SU-DHL-6 (cell line): Measurements from ENCODE around the gene GRM5.
A peak's percentile ranks its signal among the peaks of the same experiment; 100 is the strongest.

ENCODE experiments used
- H2AFZ ChIP-seq: fragments of 200-600 bp; sonication (generic); 2 replicates; pipeline ENCODE4 v1.6.1; 2014; ENCODE audit warnings: low read depth, mild to moderate bottlenecking, moderate library complexity, mixed read lengths, antibody characterized with exemption, low read length; ENCODE audit not compliant: severe bottlenecking
- H3F3A ChIP-seq: fragments of 200-600 bp; shearing (Covaris generic); 2 replicates; pipeline ENCODE4 v1.6.0; 2016; ENCODE audit warnings: antibody characterized with exemption, mild to moderate bottlenecking; ENCODE audit not compliant: insufficient read depth
- H3K27ac ChIP-seq: fragments of 200-600 bp; sonication (generic); 2 replicates; pipeline ENCODE4 v1.5.1; 2016; ENCODE audit warnings: low read depth, mild to moderate bottlenecking, low read length, moderate library complexity, mixed read lengths
- H3K27me3 ChIP-seq: fragments of 200-600 bp; sonication (generic), shearing (Covaris generic); 2 replicates; pipeline ENCODE4 v1.6.0; 2014; ENCODE audit warnings: mild to moderate bottlenecking, low read length
- H3K36me3 ChIP-seq: fragments of 200-600 bp; sonication (generic); 2 replicates; pipeline ENCODE4 v1.6.1; 2014; ENCODE audit warnings: mild to moderate bottlenecking, low read length, mixed read lengths
- H3K4me2 ChIP-seq: fragments of 300-600, 200-600 bp; shearing (Covaris generic), sonication (generic); 2 replicates; pipeline ENCODE4 v1.6.0; 2014; ENCODE audit warnings: low read length, low read depth, mild to moderate bottlenecking; ENCODE audit not compliant: poor library complexity, severe bottlenecking
- H3K4me3 ChIP-seq: fragments of 200-600 bp; sonication (generic); 2 replicates; pipeline ENCODE4 v1.5.1; 2014; ENCODE audit warnings: antibody characterized with exemption, low read length, mild to moderate bottlenecking, mixed read lengths; ENCODE audit not compliant: insufficient read depth, poor library complexity, severe bottlenecking
- H3K79me2 ChIP-seq: fragments of 200-600 bp; sonication (generic); 2 replicates; pipeline ENCODE4 v1.6.1; 2014; ENCODE audit warnings: mild to moderate bottlenecking, low read length, moderate library complexity; ENCODE audit not compliant: insufficient read depth
- H3K9ac ChIP-seq: fragments of 200-600 bp; sonication (generic); 2 replicates; pipeline ENCODE4 v1.7.0; 2014; ENCODE audit warnings: mild to moderate bottlenecking, low read length
- H3K9me2 ChIP-seq: fragments of 200-600 bp; sonication (generic); replicated peaks from 2 replicates; pipeline ENCODE4 v1.6.1; 2014; ENCODE audit warnings: low read length; ENCODE audit not compliant: insufficient read depth
- H3K9me3 ChIP-seq: fragments of 200-600 bp; sonication (generic); 2 replicates; pipeline ENCODE4 v1.6.1; 2014; ENCODE audit warnings: low read length, mixed read lengths; ENCODE audit not compliant: insufficient read depth
- H4K20me1 ChIP-seq: fragments of 200-600 bp; sonication (generic); 2 replicates; pipeline ENCODE4 v1.6.1; 2014; ENCODE audit warnings: low read depth, mild to moderate bottlenecking, antibody characterized with exemption, low read length, moderate library complexity, mixed read lengths
- EZH2phosphoT487 ChIP-seq: fragments of 200-600 bp; sonication (generic), shearing (Covaris generic); conservative IDR thresholded peaks from 2 replicates; pipeline ENCODE4 v1.6.1; 2018; ENCODE audit warnings: mild to moderate bottlenecking, antibody characterized with exemption, low read length, moderate library complexity, mixed read lengths
- TF ChIP-seq, protein P1 (sequence below): fragments of 200-600 bp; sonication (generic); IDR thresholded peaks from one replicate; pipeline ENCODE4 v1.5.1; 2017; ENCODE audit warnings: antibody characterized with exemption, mild to moderate bottlenecking, low read length, moderate library complexity; ENCODE audit not compliant: insufficient read depth, poor library complexity, severe bottlenecking

GRM5 gene

DNA sequence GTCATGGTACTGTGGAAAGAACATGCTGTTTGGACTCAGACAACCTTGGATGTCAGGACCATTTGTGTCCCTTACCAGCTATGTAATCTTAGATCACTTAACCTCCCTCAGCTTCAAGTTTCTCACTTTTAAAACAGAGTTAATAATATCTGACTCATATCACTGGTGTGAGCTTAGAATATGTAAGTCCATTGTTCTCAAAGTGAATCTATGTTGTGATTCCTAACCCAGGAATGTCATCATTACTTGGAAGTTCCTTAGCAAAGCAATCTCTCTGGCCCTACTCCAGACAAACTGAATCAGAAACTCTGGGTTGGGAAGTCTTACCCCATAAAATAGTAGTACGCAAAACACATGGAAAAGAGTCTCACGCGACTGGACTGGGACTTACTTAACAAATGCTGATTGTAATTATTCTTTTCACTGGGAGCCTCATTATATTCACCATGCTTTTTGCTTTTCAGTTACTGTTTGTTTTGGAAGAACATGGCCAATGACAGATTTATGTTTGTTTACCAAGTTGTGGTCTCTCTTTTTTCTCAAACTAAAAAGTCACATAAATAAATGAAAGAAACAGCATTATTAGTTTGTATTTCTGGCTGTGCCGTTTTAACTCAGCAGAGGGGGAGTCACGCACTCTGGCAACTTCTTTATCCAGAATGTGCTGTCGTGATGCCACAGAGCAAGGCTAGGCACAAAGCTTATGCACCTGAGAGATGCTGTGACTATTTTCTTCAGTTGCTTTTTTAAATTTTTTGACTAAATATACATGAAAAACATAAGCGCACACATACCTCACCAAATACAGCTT lies 510.6 kb downstream of the GRM5 start:
- Histone ChIP-seq H3K9ac (no peak overlapping the region), H3K27me3 (no peaks in the 10 kb centered on the region), H3F3A (no peaks in the 10 kb centered on the region), H3K27ac (no peak overlapping the region), H2AFZ (no peak overlapping the region), H3K36me3 (no peaks in the 10 kb centered on the region), H3K9me2 (no peaks in the 10 kb centered on the region), H4K20me1 (no peaks in the 10 kb centered on the region), H3K4me2 (no peak overlapping the region), H3K9me3 (no peaks in the 10 kb centered on the region), H3K4me3 (no peak overlapping the region), H3K79me2 (no peaks in the 10 kb centered on the region)
- TF ChIP-seq EZH2phosphoT487: no peak
- TF ChIP-seq, protein P1, sequence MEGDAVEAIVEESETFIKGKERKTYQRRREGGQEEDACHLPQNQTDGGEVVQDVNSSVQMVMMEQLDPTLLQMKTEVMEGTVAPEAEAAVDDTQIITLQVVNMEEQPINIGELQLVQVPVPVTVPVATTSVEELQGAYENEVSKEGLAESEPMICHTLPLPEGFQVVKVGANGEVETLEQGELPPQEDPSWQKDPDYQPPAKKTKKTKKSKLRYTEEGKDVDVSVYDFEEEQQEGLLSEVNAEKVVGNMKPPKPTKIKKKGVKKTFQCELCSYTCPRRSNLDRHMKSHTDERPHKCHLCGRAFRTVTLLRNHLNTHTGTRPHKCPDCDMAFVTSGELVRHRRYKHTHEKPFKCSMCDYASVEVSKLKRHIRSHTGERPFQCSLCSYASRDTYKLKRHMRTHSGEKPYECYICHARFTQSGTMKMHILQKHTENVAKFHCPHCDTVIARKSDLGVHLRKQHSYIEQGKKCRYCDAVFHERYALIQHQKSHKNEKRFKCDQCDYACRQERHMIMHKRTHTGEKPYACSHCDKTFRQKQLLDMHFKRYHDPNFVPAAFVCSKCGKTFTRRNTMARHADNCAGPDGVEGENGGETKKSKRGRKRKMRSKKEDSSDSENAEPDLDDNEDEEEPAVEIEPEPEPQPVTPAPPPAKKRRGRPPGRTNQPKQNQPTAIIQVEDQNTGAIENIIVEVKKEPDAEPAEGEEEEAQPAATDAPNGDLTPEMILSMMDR: no peak

DNA sequence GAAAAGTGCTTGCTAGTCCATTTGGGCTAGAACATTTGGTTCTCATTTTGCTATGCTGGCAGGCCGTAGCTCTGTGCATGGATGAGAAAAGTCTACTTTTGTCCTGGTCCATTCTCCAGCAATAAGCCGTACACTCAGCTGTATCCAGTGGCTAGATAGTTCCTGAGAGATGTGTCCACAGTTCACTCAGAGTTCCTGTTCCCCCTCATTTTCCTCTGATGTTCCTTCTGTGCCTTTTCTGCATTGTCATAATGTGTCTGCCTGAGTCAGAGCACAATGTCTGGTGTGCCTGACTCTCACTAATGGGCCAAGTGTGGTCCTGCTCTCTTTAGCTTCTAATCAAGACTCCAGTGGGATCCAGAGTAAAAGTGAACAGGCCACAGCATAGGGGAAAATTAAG lies 512.6 kb downstream of the GRM5 start:
- no peak overlapping the region for H3K4me2 ChIP-seq
- TF ChIP-seq, protein P1: no peak
- no peak for TF ChIP-seq EZH2phosphoT487

DNA sequence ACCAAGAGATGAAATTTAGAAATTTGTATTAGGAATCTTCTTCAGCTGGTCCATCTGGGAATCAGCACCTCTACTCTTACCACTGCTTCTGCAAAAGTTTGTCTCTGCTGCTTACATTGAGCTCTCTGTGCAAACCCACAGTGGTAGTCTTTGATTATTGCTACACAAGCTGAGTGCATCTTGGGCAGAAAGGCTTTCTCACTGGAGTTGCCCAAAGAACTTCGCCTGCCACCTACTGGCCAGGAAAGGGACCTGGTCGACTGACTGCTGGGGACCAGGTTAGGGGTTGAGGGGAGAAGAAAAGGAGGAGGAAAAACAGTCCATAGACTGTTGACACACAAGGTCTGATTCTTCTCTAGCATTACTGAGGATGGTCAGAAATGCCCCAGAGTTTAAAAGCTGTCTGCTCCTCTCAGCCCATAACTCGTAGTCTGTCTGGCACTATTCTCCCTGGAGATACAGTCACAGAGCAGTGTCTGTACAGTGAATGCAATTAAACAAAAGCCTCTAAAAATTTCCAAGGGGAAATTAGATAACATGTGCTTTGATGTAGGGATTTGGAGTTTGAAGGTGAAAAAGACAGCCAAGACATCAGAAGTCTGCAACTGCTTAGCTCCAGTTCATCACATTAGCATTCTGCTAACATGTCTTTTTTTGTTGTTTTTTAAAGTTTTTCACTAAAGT lies 513.3 kb downstream of the GRM5 start:
- H2AFZ ChIP-seq: no peak overlapping the region

More for the DNA sequence above, 512.6 kb downstream of the GRM5 start:
- H3K9me3 ChIP-seq: no peaks in the 10 kb centered on the region
- H3K79me2 ChIP-seq: no peaks in the 10 kb centered on the region
- H3F3A ChIP-seq: no peaks in the 10 kb centered on the region
- no peak overlapping the region for H3K27ac ChIP-seq
- no peak overlapping the region for H2AFZ ChIP-seq
- no peak overlapping the region for H3K9ac ChIP-seq
- H4K20me1 ChIP-seq: no peaks in the 10 kb centered on the region
- H3K4me3 ChIP-seq: no peak overlapping the region
- H3K36me3 ChIP-seq: no peaks in the 10 kb centered on the region
- H3K27me3 ChIP-seq: no peaks in the 10 kb centered on the region
- no peaks in the 10 kb centered on the region for H3K9me2 ChIP-seq

More for the DNA sequence above, 513.3 kb downstream of the GRM5 start:
- Histone ChIP-seq H3K9me3 (no peaks in the 10 kb centered on the region), H3K79me2 (no peaks in the 10 kb centered on the region), H3K27me3 (no peaks in the 10 kb centered on the region), H3F3A (no peaks in the 10 kb centered on the region), H3K36me3 (no peaks in the 10 kb centered on the region), H4K20me1 (no peaks in the 10 kb centered on the region), H3K4me2 (no peak overlapping the region), H3K9ac (no peak overlapping the region), H3K27ac (no peak overlapping the region), H3K9me2 (no peaks in the 10 kb centered on the region), H3K4me3 (no peak overlapping the region)
- TF ChIP-seq, protein P1: peak; percentile 51
- TF ChIP-seq EZH2phosphoT487: no peak
